Astrocyte of the spinal cord (primary cell): ENCODE results near the gene SYT14.
"Not testable (repeated sequence)": the region's sequence is repeated elsewhere in the genome, so short reads cannot be mapped to it uniquely, and the experiment has no call there.

Experiments
- DNase-seq: peaks from one replicate; pipeline ENCODE4 v3.0.0; 2011; ENCODE audit warnings: low read depth, low spot score
- H3K4me3 ChIP-seq: 2 replicates; pipeline ENCODE4 v1.5.1; 2011; ENCODE audit warnings: low read depth, mild to moderate bottlenecking, low read length, moderate library complexity
- CTCF ChIP-seq: IDR thresholded peaks from 2 replicates; pipeline ENCODE4 v1.5.1; 2012; ENCODE audit warnings: low read depth, mild to moderate bottlenecking, low read length, inconsistent platforms
- in situ Hi-C: cut with HindIII; loops from 2 replicates; pipeline ENCODE4 v1.10.0; 2017; ENCODE audit warnings: low sequenced_read_pairs

SYT14 gene

DNA sequence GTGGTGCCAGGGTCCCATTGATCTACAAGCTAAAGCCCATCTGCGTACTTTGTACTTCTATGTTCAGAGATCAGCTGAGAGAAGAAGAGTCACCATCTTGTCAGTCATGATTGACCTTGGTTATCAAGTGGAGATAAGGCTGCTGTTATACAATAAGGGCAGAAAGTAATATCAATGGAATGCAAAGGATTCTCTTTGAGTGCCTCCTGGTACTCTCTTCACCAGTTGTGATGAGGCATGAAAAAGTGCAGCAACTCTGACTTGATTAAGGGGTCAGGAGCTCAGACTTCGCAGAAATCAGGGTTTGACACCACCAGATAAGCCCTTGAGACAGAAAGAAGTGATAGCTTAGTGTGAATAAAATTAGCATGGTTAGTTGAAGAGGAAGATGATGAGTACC is 25.7 kb upstream of the SYT14 start:
- TF ChIP-seq CTCF, result no peak
- H3K4me3 ChIP-seq, result no peak overlapping the region
- no peak for DNase-seq
- in situ Hi-C loops, result no loop called here

- in situ Hi-C loops, H3K4me3 ChIP-seq, DNase-seq: not testable (repeated sequence)
These were observed 18.4 kb upstream of the SYT14 start for GRCh38 chr1:209919637-209920036.

GRCh38 chr1:209920844-209921243 is 17.2 kb upstream of the SYT14 start:
- in situ Hi-C loops, result no loop called here
- no peak overlapping the region for H3K4me3 ChIP-seq
- DNase-seq, result no peak
- TF ChIP-seq CTCF, result no peak

GRCh38 chr1:209924390-209924789 is 13.6 kb upstream of the SYT14 start:
- DNase-seq, result no peak
- no peak overlapping the region for H3K4me3 ChIP-seq
- in situ Hi-C loops, result no loop called here
- TF ChIP-seq CTCF, result no peak

DNA sequence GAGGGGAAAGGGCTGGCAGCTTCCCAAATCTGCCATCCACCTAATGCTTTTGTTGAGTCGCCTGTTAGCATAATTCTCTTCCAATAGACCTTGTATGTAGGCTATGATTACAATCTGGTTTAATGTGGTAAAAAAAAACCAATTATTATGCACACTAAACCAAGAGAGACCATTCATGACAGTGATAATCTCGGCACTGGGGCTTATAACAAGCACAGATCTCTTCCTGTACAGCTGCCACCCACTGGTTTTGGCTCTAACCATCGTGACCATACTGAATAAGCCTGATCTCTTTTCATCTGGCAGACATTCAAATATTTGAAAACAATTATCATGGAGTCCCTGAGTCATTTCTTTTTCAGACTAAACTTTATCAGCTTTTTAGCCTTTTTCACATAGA is 12.0 kb upstream of the SYT14 start:
- DNase-seq, result peak; percentile 95
- H3K4me3 ChIP-seq, result no peak overlapping the region

DNA sequence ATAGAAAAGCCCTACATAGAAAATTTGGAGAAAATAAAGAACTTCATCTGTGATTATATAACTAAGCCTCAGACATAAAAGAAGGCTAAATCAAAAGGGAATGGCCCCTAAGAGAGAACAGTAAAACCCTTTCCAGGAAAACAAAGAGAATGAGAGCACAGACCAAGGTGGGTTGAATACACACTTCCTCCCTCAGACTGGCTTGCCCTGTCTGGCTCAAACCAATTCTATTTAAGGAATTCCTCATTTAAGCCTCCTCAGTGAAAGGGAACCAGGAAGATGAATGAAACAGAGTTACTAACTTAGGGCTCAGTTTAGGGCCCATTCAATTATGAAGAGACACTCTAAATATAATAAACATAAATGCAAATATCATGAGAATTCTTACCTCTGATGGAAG is 10.6 kb upstream of the SYT14 start:
- TF ChIP-seq CTCF, result no peak
- in situ Hi-C loops, result no loop called here
- no peak for DNase-seq
- no peak overlapping the region for H3K4me3 ChIP-seq

More for the DNA sequence above, 12.0 kb upstream of the SYT14 start:
- in situ Hi-C loops, result no loop called here
- TF ChIP-seq CTCF, result no peak

DNA sequence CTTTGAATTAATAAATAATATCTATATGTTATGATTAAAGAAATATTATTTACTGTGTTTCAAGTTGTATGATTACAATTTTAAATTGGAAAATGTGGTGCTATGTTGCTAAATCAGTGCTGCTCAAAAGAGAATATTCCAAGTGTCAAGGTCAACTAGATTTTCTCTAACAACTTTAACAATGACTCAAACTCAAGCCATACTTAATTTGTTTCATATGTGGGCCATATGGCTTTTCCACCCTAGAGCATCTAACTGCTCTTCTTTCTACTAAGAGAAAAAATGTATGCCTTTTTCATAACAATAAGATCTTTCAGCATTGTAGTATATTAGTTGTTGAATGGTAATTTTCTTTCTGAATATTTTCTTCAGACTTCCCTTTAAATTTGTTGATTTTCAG is 8.3 kb upstream of the SYT14 start:
- no peak for DNase-seq
- TF ChIP-seq CTCF, result no peak
- H3K4me3 ChIP-seq, result no peak overlapping the region
- in situ Hi-C loops, result no loop called here
